ENCODE data around the gene ATRNL1.

DNA sequence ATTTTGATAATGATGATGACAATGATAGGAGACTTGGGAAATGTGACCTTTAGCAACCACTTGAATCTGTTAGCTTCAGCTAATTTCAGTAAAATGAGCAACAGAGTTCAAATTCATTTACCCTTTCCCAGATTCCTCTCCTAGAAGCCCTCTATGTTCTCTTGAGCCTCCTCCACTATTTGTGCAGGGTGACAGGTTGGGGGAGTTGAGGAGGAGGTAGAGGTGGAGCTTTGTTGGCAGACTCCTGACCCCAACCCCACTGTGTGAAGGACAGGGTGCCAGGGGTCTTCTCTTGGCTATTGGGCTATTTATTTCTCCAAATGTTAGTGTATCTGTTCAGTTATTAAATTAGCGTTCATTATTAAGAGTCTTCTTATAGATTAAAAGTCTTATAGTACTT, 757.5 kb downstream of the ATRNL1 start:
- TF ChIP-seq, protein P1, sequence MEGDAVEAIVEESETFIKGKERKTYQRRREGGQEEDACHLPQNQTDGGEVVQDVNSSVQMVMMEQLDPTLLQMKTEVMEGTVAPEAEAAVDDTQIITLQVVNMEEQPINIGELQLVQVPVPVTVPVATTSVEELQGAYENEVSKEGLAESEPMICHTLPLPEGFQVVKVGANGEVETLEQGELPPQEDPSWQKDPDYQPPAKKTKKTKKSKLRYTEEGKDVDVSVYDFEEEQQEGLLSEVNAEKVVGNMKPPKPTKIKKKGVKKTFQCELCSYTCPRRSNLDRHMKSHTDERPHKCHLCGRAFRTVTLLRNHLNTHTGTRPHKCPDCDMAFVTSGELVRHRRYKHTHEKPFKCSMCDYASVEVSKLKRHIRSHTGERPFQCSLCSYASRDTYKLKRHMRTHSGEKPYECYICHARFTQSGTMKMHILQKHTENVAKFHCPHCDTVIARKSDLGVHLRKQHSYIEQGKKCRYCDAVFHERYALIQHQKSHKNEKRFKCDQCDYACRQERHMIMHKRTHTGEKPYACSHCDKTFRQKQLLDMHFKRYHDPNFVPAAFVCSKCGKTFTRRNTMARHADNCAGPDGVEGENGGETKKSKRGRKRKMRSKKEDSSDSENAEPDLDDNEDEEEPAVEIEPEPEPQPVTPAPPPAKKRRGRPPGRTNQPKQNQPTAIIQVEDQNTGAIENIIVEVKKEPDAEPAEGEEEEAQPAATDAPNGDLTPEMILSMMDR (IDR thresholded peaks at IDR 0.05): no peak
- no peak for TF ChIP-seq POLR2A (IDR thresholded peaks at IDR 0.05)
